ENCODE measurements around the gene HOXB5.

The HOXB5 gene

DNA sequence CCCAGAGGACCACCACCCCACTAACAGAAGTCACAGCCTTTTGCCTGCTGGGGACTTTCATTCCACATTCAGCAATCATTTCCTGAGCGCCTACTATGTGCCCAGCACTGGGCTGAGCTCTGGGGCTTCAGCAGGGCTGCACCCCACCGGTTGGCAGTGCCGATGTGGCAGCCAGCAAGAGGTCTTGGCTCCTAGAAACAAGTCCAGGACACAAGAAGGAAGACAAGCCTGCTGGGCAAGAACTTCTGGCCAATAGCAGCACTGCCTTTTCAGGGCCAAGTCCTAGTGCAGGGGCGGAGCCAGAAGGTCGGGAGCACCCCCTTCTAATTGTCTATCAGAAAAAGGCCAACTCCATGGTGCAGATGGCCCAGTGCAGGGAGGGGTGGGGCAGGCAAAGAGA, 45.6 kb upstream of the HOXB5 start:
- no peak overlapping the region for H3K27ac ChIP-seq
- no peak for TF ChIP-seq ZFX (IDR thresholded peaks at IDR 0.05; ENCODE audit: borderline replicate concordance)
- TF ChIP-seq, protein P1, sequence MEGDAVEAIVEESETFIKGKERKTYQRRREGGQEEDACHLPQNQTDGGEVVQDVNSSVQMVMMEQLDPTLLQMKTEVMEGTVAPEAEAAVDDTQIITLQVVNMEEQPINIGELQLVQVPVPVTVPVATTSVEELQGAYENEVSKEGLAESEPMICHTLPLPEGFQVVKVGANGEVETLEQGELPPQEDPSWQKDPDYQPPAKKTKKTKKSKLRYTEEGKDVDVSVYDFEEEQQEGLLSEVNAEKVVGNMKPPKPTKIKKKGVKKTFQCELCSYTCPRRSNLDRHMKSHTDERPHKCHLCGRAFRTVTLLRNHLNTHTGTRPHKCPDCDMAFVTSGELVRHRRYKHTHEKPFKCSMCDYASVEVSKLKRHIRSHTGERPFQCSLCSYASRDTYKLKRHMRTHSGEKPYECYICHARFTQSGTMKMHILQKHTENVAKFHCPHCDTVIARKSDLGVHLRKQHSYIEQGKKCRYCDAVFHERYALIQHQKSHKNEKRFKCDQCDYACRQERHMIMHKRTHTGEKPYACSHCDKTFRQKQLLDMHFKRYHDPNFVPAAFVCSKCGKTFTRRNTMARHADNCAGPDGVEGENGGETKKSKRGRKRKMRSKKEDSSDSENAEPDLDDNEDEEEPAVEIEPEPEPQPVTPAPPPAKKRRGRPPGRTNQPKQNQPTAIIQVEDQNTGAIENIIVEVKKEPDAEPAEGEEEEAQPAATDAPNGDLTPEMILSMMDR (IDR thresholded peaks at IDR 0.05): no peak

DNA sequence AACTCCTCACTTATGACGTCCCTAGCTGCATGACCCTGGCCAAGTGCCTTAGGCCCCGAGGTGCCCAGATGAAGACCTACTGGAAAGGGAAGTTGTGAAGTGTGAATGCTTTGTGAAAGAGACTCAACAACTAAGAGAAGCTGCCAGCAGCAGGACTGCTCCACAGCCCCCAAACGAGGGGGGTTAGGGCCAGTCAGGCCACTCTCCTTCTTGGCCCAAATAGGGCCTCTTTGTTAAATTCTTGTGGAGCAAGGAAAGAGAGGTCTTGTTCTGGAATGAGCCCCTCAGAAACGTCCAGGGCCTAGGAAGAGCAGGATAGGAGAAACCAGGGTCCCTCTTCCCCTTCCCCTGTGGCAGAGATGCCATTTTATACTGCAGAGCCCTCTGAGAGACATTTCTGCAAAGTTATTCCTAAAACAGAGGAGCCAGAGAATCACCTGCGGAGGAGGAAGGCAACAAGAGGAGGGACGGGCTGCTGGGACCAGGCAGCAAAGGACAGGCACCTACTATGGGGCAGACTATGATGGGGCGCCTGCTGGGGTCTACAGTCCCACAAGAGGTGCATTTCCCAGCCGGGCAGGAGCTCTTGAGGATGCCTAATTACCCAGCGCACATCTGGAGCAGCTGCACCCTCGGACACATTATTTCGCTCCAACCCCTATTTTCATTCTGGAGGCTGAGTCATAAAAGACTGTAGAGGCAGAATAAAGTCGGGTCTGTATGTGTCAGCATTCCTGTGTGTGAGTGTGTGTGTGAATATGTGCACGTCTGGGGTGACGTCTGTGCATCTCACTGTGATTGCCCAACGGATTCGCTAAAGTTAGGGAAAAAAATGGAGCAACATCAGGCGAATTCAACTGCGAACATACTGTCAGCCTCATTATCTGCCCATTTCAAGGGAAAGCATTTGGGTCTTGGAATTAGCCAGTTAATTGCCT, 44.0 kb upstream of the HOXB5 start:
- no peak overlapping the region for H3K27ac ChIP-seq
- no peak for TF ChIP-seq ZFX (IDR thresholded peaks at IDR 0.05; ENCODE audit: borderline replicate concordance)
- TF ChIP-seq, protein P1 (IDR thresholded peaks at IDR 0.05): no peak

DNA sequence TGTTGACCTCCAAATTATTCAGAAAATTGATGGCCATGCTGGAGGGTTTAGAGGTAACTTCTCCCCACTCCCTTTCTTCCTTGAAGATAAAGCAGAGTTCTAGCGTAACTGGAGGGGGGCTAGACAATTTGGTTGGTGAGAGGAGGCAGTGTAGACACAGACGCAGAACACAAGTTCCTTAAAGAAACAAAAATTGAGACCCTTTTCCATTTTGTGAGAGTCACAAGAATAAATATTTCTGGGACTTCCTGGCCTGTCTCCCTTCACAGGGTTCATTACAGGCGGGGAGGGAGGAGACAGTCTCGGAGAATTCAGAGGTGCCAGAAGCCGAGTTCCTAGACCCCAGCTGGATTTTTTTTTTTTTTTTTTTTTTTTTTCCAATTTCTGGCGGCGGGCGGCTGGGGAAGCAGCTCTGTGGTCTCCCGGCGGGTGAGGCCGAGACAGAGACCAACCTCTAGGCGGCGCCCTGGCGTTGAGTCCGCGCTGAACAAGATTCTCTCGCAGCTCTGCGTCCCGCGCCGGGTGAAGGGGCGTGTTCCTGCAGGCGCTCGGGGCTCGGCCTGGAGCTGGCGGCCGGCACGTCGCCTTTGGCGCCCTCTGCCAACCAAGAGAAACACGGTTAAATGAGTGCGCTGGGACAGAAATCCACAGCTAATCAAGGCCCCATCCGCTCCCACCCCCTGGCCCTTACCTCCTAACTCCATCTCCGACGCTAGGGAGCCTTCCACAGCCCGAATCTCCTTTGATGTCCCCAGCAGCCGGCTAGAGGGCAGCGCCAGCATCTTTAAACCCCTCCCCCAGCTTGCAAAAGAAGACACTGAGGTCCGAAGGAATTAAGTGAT, 42.8 kb upstream of the HOXB5 start:
- H3K27ac ChIP-seq: no peak overlapping the region
- TF ChIP-seq, protein P1 (IDR thresholded peaks at IDR 0.05): peak; percentile 94
- TF ChIP-seq ZFX (IDR thresholded peaks at IDR 0.05; ENCODE audit: borderline replicate concordance): no peak

DNA sequence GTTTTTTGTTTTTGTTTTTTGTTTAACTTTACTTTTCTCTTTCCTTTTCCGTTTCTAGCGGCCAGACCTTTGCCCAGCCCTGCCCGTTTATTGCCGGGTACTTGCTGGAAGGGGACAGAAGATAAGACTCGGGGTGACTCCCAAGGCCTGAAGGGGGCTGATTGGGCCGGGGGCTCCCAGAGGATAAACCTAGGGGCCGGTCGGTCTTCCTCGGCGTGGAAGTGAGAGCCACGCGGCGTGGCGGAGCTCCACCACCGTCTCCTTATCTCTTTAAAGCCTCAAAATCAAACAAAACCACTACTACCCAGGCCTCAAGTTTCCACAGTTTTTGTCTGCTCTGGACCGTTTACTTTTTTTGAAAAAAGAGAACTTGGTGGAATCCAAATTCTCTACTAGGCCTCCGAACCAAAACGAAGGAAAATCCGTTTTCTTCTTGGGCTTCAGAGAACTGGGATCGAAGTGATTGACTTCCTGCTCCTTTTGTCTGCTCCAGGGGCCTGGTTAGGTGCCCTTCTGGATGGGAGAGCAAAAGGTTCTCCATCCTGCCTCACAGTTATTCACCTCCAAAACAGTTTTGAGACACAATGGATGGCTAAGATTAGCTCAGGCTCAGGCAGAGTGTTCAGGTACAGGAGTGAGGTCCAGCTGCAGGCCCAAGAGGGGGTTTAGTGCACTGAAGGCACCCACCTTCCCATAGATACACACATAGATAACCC, 41.1 kb upstream of the HOXB5 start:
- H3K27ac ChIP-seq: no peak overlapping the region
- TF ChIP-seq, protein P1 (IDR thresholded peaks at IDR 0.05): no peak
- no peak for TF ChIP-seq ZFX (IDR thresholded peaks at IDR 0.05; ENCODE audit: borderline replicate concordance)

DNA sequence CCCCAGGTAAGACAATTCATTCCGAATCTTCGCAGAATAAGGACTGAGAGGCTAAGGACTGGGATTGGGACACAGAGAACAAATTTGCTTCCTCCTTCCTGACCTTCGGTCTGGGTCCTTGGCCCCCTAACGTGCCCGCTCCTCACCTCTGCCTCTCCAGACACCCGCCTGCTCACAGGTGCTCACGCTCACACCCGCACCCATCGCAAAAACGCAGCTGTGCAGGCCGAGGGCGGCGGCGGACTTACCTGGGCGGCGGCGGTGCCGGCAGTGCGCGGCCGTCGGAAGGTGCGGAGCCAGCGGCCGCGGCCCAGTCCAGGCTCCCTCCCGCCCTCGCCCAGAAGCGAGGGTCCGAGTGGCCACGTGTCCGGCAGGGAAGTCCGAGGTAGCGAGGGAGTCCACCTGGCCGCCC, 39.7 kb upstream of the HOXB5 start:
- no peak for TF ChIP-seq ZFX (IDR thresholded peaks at IDR 0.05; ENCODE audit: borderline replicate concordance)
- TF ChIP-seq, protein P1 (IDR thresholded peaks at IDR 0.05): no peak
- no peak overlapping the region for H3K27ac ChIP-seq

DNA sequence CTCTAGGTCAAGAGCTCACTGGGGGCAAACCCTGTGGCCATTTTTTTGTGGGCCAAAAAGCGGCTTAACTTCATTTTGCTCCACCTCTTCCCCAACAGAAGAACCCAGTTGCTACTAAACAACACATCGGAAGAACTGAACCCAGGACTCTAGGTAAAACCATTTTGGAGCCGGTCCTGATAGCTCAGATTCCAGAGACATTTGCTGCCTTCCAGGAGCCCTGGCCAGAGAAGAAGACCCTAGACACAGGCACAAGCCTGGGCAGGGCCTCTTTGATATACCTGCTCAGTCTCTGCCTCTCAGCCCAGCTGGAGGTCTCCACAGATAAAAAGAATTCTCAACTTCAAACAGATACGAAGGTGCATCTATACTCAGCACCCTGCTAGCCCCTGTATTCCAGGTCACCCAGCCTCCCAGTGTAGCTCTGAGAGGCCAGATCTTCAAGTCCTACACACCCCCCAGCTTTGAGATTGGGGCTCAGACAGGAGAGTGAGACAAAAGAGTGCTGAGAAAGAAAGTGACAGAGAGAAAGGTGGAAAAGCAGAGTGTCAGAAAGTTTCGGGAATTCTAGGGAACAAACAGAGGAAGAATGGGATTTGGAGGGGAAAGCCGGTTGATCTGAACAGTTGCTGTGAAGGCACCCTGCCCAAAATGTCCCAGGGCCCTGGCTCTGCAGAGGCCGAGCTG, 39.1 kb upstream of the HOXB5 start:
- no peak for TF ChIP-seq ZFX (IDR thresholded peaks at IDR 0.05; ENCODE audit: borderline replicate concordance)
- TF ChIP-seq, protein P1 (IDR thresholded peaks at IDR 0.05): no peak
- no peak overlapping the region for H3K27ac ChIP-seq
